Activated CD8-positive, alpha-beta T cell treated with anti-CD3 and anti-CD28 coated beads for 36 hours (primary cell): Measurements from ENCODE around the gene CD80. TPM values are rescaled to one million over a fixed set of nuclear protein-coding genes. Genes with fewer than 3 reads are reported as not detected.
A peak's percentile ranks its signal among the peaks of the same experiment; 100 is the strongest.

Experiments used
- ATAC-seq: fragments of 200-7000 bp; cut with Tn5 transposase; one replicate; pipeline ENCODE4 v1.10.0; 2021; ENCODE audit warnings: mild to moderate bottlenecking, moderate library complexity
- CTCF ChIA-PET: fragments of 350-600 bp; sonication (Branson Sonifier 250); formaldehyde crosslinking; loops from one replicate; lab custom pipeline; 2021; ENCODE audit warnings: antibody characterized with exemption; lab: Charles Lee
- POLR2A ChIA-PET: fragments of 350-600 bp; sonication (Branson Sonifier 250); formaldehyde crosslinking; loops from one replicate; lab custom pipeline; 2021; ENCODE audit warnings: antibody characterized with exemption; lab: Charles Lee
- DNase-seq: peaks from one replicate; pipeline ENCODE4 v3.0.0-alpha.2; 2020
- H3K27ac Mint-ChIP-seq: one replicate; pipeline ENCODE4 v1.8.0; 2021; ENCODE audit warnings: mild to moderate bottlenecking, mixed read lengths
- H3K27me3 Mint-ChIP-seq: one replicate; pipeline ENCODE4 v1.8.0; 2021; ENCODE audit warnings: mixed read lengths
- H3K36me3 Mint-ChIP-seq: one replicate; pipeline ENCODE4 v1.8.0; 2021; ENCODE audit warnings: low read depth, mixed read lengths
- H3K4me1 Mint-ChIP-seq: one replicate; pipeline ENCODE4 v1.8.0; 2021; ENCODE audit warnings: low read depth, mixed read lengths
- H3K4me3 Mint-ChIP-seq: one replicate; pipeline ENCODE4 v1.8.0; 2021; ENCODE audit warnings: mild to moderate bottlenecking, moderate library complexity, mixed read lengths
- H3K9me3 Mint-ChIP-seq: one replicate; pipeline ENCODE4 v1.8.0; 2021; ENCODE audit warnings: mixed read lengths
- CTCF ChIP-seq: fragments of 200-600 bp; IDR thresholded peaks from one replicate; pipeline ENCODE4 v1.8.0; 2022; ENCODE audit warnings: antibody characterized with exemption, mild to moderate bottlenecking
- intact Hi-C: fragments of 100-400 bp; cut with micrococcal nuclease; formaldehyde crosslinking; loops from one replicate; pipeline ENCODE4 v1.10.0; 2022
- total RNA-seq, 2 experiments: library from RNA; stranded (reverse); gene quantifications; one replicate each; pipeline ENCODE4 v1.2.3, GENCODE V29; 2021

The CD80 gene
- total RNA-seq, 2 experiments from 2014 or later = 7.1 to 10.2 TPM

DNA sequence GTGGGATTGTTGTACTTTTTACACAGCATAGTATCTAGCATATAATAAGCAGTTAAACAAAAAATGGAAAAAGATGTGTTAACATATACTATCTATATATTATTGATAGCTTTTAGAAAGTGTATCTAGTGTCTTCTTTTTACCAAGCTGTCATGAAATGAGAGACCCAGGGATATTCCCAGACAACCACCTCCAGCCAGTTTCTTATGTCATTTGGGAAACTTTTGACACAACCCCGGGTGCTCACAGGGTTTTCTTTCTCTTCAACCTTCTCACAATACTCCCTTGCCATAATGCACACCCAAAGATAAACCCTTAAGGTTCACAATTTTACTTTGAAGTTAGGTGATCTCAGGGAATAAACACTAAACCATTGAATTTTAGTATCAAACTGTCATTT lies 33.4 kb upstream of the CD80 start:
- ATAC-seq (no peak), DNase-seq (no peak)
- Mint-ChIP-seq H3K27me3 (peaks cover 17% of the 10 kb centered on the region), H3K4me3 (no peak overlapping the region), H3K4me1 (peaks cover 16% of the 10 kb centered on the region), H3K36me3 (peaks cover 9% of the 10 kb centered on the region), H3K9me3 (peaks cover 8% of the 10 kb centered on the region), H3K27ac (no peak overlapping the region)
- POLR2A ChIA-PET = interaction anchor here (0.6 kb wide), 2 partner anchors 22 to 355 kb away, joined by 3 read pairs; no protein-coding TSS in a partner anchor
- intact Hi-C loops = no loop called here
- CTCF ChIA-PET = no interaction called here
- no peak for TF ChIP-seq CTCF

- ChIA-PET POLR2A (no interaction called here), CTCF (no interaction called here)
- Mint-ChIP-seq H3K9me3 (peaks cover 8% of the 10 kb centered on the region), H3K36me3 (peaks cover 9% of the 10 kb centered on the region), H3K27me3 (peaks cover 17% of the 10 kb centered on the region), H3K4me3 (no peak overlapping the region), H3K4me1 (peaks cover 29% of the 10 kb centered on the region), H3K27ac (no peak overlapping the region)
- TF ChIP-seq CTCF = no peak
- DNase-seq = no peak
- no peak for ATAC-seq
- intact Hi-C loops = no loop called here
These were observed 31.3 kb upstream of the CD80 start for GRCh38 chr3:119590706-119591105.

DNA sequence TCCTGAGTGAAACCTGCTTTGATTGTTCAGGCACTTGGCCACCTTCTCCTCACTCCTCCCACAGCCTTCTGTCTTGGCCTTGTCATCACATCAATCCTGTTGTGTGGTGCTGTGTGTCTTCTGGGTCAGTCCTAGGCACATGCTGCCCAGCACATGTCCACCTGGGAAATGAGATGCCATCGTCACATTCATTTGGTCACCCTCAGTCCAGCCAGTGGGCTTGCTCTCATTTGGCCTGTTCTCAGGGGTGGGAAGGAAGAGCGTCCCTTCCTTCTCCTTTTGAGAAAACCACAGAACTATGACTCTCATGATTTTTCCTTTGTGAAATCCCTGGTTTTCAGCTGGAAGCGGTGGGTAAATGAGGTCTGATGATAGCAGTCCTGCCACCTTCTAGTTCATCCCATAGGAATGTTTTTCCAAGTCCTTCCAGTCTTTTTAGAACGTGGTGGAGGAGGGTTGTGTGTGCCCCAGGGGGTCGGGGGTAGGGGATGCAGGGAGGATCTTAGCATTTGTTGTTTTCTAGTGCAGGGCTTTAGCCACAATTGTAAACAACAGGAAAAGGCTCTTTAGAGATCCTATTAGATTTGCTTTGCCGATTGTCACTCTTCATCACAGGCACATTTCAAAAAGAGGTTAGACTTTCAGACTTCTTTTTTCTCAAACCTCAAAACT lies 29.8 kb upstream of the CD80 start:
- ATAC-seq (no peak), DNase-seq (no peak)
- no peak overlapping the region for H3K4me3 Mint-ChIP-seq
- peaks cover 9% of the 10 kb centered on the region for H3K36me3 Mint-ChIP-seq
- peaks cover 8% of the 10 kb centered on the region for H3K9me3 Mint-ChIP-seq
- TF ChIP-seq CTCF = no peak
- peaks cover 29% of the 10 kb centered on the region for H3K4me1 Mint-ChIP-seq
- peaks cover 17% of the 10 kb centered on the region for H3K27me3 Mint-ChIP-seq
- POLR2A ChIA-PET = no interaction called here
- no peak overlapping the region for H3K27ac Mint-ChIP-seq
- CTCF ChIA-PET = interaction anchor here (0.6 kb wide), 1 partner anchor 218 kb away, joined by 3 read pairs; no protein-coding TSS in a partner anchor
- intact Hi-C loops = no loop called here

DNA sequence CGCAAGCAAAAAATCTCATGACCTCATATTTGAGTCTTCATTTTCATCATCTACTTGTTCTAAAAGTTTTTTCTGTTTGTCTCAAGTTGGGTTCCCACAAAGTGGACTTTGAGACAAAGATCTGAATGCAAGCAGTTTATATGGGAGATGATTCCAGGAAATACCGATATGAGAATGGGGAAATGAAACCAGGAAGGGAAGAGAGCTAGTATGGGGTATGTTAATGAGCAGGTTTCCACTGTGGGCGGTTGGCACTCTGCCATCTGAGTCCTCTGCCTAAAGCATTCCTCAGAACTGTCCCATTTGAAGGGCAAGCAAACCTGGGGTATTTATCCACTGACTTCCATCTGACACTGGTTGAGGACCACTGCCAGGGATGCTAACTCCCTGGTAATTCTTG lies 28.7 kb upstream of the CD80 start:
- peaks cover 16% of the 10 kb centered on the region for H3K27me3 Mint-ChIP-seq
- no peak for TF ChIP-seq CTCF
- H3K4me3 Mint-ChIP-seq = no peak overlapping the region
- H3K4me1 Mint-ChIP-seq = peaks cover 29% of the 10 kb centered on the region
- ATAC-seq (peak; percentile 46), DNase-seq (peak; percentile 59)
- peaks cover 9% of the 10 kb centered on the region for H3K36me3 Mint-ChIP-seq
- intact Hi-C loops = no loop called here
- peak overlapping the region; percentile 80 for H3K27ac Mint-ChIP-seq
- H3K9me3 Mint-ChIP-seq = peaks cover 8% of the 10 kb centered on the region
- ChIA-PET CTCF (interaction anchor here (0.8 to 1.2 kb wide), 2 partner anchors 39 to 347 kb away, joined by 3 read pairs; no protein-coding TSS in a partner anchor), POLR2A (no interaction called here)

DNA sequence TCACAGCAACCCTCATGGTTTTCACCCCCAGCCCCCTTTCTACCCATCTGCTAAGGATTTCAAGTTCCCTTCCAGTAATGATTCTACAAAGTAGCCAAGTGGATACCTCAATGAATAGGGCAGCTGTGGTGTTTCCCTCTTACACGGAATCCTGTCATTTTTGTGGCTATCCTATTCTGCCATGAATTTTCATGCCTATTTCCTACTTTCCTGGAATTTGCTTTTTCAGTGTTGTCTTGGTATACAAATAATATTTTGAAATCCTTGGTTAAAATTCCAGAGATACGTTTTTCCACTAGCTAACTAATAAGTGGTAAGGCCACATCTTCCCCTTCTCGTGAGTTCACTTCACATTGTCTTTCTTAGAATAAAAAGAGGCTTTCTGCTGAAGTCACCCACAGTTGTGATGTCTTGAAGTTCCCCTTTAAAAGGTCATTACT lies 27.3 kb upstream of the CD80 start:
- ATAC-seq (peak; percentile 50), DNase-seq (no peak)
- peak overlapping the region; percentile 26 for H3K27ac Mint-ChIP-seq
- ChIA-PET POLR2A (no interaction called here), CTCF (interaction anchor here (1.3 kb wide), 1 partner anchor 94 kb away, joined by 3 read pairs; no protein-coding TSS in a partner anchor)
- H3K4me1 Mint-ChIP-seq = peaks cover 35% of the 10 kb centered on the region
- no peak overlapping the region for H3K4me3 Mint-ChIP-seq
- peaks cover 14% of the 10 kb centered on the region for H3K27me3 Mint-ChIP-seq
- intact Hi-C loops = no loop called here
- TF ChIP-seq CTCF = no peak
- peaks cover 8% of the 10 kb centered on the region for H3K9me3 Mint-ChIP-seq
- H3K36me3 Mint-ChIP-seq = peaks cover 9% of the 10 kb centered on the region
